Endothelial cell of umbilical vein (primary cell): Measurements from ENCODE around the gene ACOT7. TPM values are rescaled to one million over a fixed set of nuclear protein-coding genes. Genes with fewer than 3 reads are reported as not detected.

Source experiments
- BruUV-seq: library from RNA; stranded (reverse); fragments of 400-500 nt; replicated peaks from 2 replicates; lab custom pipeline; 2021; lab: Mats Ljungman, UMichigan
- CTCF ChIA-PET: fragments of 300-600, 350-600 bp; sonication (Branson Sonifier 250); formaldehyde crosslinking; loops from one replicate; lab custom pipeline; 2021; ENCODE audit warnings: antibody characterized with exemption, inconsistent platforms; lab: Charles Lee
- POLR2A ChIA-PET: fragments of 300-600, 350-600 bp; sonication (Branson Sonifier 250); formaldehyde crosslinking; loops from one replicate; lab custom pipeline; 2021; ENCODE audit warnings: antibody characterized with exemption, inconsistent platforms; lab: Charles Lee
- DNase-seq: peaks from one replicate; pipeline ENCODE4 v3.0.0-alpha.2; 2011; ENCODE audit warnings: low read depth, low spot score
- FAIRE-seq: peaks from 2 replicates; lab custom pipeline; 2011; peaks lifted over from hg19 to GRCh38; lab: Jason Lieb, UNC
- H2AFZ ChIP-seq: 2 replicates; pipeline ENCODE4 v1.6.0; 2012; ENCODE audit warnings: low read depth, low read length, control low read depth, inconsistent platforms
- H3K27ac ChIP-seq: 2 replicates; pipeline ENCODE4 v1.5.1; 2011; ENCODE audit warnings: low read depth, mild to moderate bottlenecking, control low read depth, low read length, moderate library complexity; ENCODE audit not compliant: insufficient read depth
- H3K27me3 ChIP-seq, 2 experiments: 2 replicates each; pipeline versions ENCODE4 v1.6.0 to v1.6.1; 2011; ENCODE audit warnings: low read length in 2 of 2, mixed read lengths in 1 of 2; ENCODE audit not compliant: control insufficient read depth in 2 of 2, insufficient read depth in 2 of 2
- H3K36me3 ChIP-seq, 2 experiments: 2 replicates in 1 of 2; 3 replicates in 1 of 2; pipeline ENCODE4 v1.5.1; 2011; ENCODE audit warnings: low read length in 2 of 2, mild to moderate bottlenecking in 1 of 2, moderate library complexity in 1 of 2; ENCODE audit not compliant: control insufficient read depth in 2 of 2, insufficient read depth in 2 of 2; ENCODE audit errors: extremely low read depth in 1 of 2
- H3K4me1 ChIP-seq: 3 replicates; pipeline ENCODE4 v1.5.1; 2011; ENCODE audit warnings: mild to moderate bottlenecking, low read length; ENCODE audit not compliant: control insufficient read depth, insufficient read depth; ENCODE audit errors: extremely low read depth
- H3K4me2 ChIP-seq: 2 replicates; pipeline ENCODE4 v1.6.1; 2011; ENCODE audit warnings: low read length, control low read depth, mixed read lengths; ENCODE audit not compliant: insufficient read depth
- H3K4me3 ChIP-seq, 3 experiments: fragments of 200-600 bp in 1 of 3; sonication (generic), shearing (Covaris generic) in 1 of 3; replicated peaks in 1 of 3; 2 replicates each; pipeline ENCODE4 v1.5.1; 2011 to 2016; ENCODE audit warnings: control low read depth in 3 of 3, low read length in 3 of 3, mild to moderate bottlenecking in 2 of 3, inconsistent platforms in 1 of 3, low read depth in 1 of 3, moderate library complexity in 1 of 3; ENCODE audit not compliant: insufficient read depth in 1 of 3
- H3K79me2 ChIP-seq: 2 replicates; pipeline ENCODE4 v1.6.0; 2012; ENCODE audit warnings: low read length, inconsistent platforms; ENCODE audit not compliant: control insufficient read depth, insufficient read depth
- H3K9ac ChIP-seq: replicated peaks from 2 replicates; pipeline ENCODE3; 2011; ENCODE audit warnings: low read length, control low read depth; ENCODE audit not compliant: insufficient read depth; ENCODE audit errors: extremely low read depth
- H3K9me1 ChIP-seq: replicated peaks from 3 replicates; pipeline ENCODE4 v1.6.0; 2011; ENCODE audit warnings: mild to moderate bottlenecking, low read length; ENCODE audit not compliant: control insufficient read depth, insufficient read depth; ENCODE audit errors: extremely low read depth
- H3K9me3 ChIP-seq: replicated peaks from 2 replicates; pipeline ENCODE4 v1.5.1; 2012; ENCODE audit warnings: low read length, inconsistent platforms; ENCODE audit not compliant: control insufficient read depth, insufficient read depth
- H4K20me1 ChIP-seq: replicated peaks from 2 replicates; pipeline ENCODE3; 2011; ENCODE audit warnings: mild to moderate bottlenecking, low read length; ENCODE audit not compliant: control insufficient read depth, insufficient read depth; ENCODE audit errors: extremely low read depth
- EZH2 ChIP-seq: IDR thresholded peaks from 2 replicates; pipeline ENCODE4 v1.6.1; 2012; ENCODE audit warnings: borderline replicate concordance, low read depth, mild to moderate bottlenecking, moderate library complexity, low read length, inconsistent platforms; ENCODE audit not compliant: severe bottlenecking
- FOS ChIP-seq: IDR thresholded peaks from 2 replicates; pipeline ENCODE4 v1.6.1; 2011; ENCODE audit warnings: mild to moderate bottlenecking, low read length, moderate library complexity, borderline replicate concordance; ENCODE audit not compliant: insufficient read depth
- GATA2 ChIP-seq: IDR thresholded peaks from 2 replicates; pipeline ENCODE4 v1.7.0; 2011; ENCODE audit warnings: low read depth, mild to moderate bottlenecking, moderate library complexity, mixed read lengths, low read length; ENCODE audit not compliant: insufficient read length, insufficient read depth
- JUN ChIP-seq: IDR thresholded peaks from 2 replicates; pipeline ENCODE4 v1.6.1; 2011; ENCODE audit warnings: borderline replicate concordance, low read depth; ENCODE audit not compliant: insufficient read length, insufficient read depth
- MYC ChIP-seq: IDR thresholded peaks from one replicate; pipeline ENCODE4 v1.6.1; 2011; ENCODE audit warnings: mild to moderate bottlenecking, low read depth, low read length
- POLR2A ChIP-seq: IDR thresholded peaks from 2 replicates; pipeline ENCODE4 v1.6.1; 2012; ENCODE audit warnings: low read depth, mild to moderate bottlenecking, control low read depth, low read length
- POLR2AphosphoS5 ChIP-seq: IDR thresholded peaks from 2 replicates; pipeline ENCODE4 v1.6.1; 2012; ENCODE audit warnings: low read depth, mild to moderate bottlenecking, control low read depth, low read length, moderate library complexity; ENCODE audit not compliant: insufficient read depth
- dilution Hi-C: fragments of 300-500 bp; cut with MboI; formaldehyde crosslinking; loops from one replicate; pipeline ENCODE4 v1.15.0; 2019; ENCODE audit warnings: low sequenced_read_pairs; ENCODE audit not compliant: extremely low pct_ligation_motif_present
- intact Hi-C: fragments of 100-400 bp; cut with micrococcal nuclease; formaldehyde crosslinking; loops from one replicate; pipeline ENCODE4 v1.10.0; 2022
- polyA plus RNA-seq, 4 experiments: library from polyadenylated mRNA; depleted of rRNA in 3 of 4; stranded (reverse) in 3 of 4; unstranded in 1 of 4; fragments of >200 nt; gene quantifications; 2 replicates each; pipeline versions ENCODE4 v1.2.1 to v1.2.3, GENCODE V29; 2011 to 2012; ENCODE audit warnings: missing spikeins in 1 of 4
- total RNA-seq: library from RNA; stranded (reverse); gene quantifications from 2 replicates; pipeline ENCODE4 v1.2.3, GENCODE V29; 2021
- TF ChIP-seq, protein P1 (sequence below), 2 donors: IDR thresholded peaks; 1 replicate in 1 of 2; 2 replicates in 1 of 2; pipeline ENCODE4 v1.5.1; 2011; ENCODE audit warnings: low read length in 2 of 2, mild to moderate bottlenecking in 2 of 2, moderate library complexity in 2 of 2, control low read depth in 1 of 2, inconsistent platforms in 1 of 2, low read depth in 1 of 2; ENCODE audit not compliant: insufficient read depth in 1 of 2; ENCODE audit errors: extremely low read depth in 1 of 2
- TF ChIP-seq, protein P2 (sequence below): IDR thresholded peaks from 2 replicates; pipeline ENCODE4 v1.6.1; 2011; ENCODE audit not compliant: insufficient read depth, insufficient read length

The ACOT7 gene
- total and polyA plus RNA-seq, 2 donors (not counting 3 experiments of a cell fraction or from before 2014, with no cell fraction given), result 69.4 to 105 TPM

DNA sequence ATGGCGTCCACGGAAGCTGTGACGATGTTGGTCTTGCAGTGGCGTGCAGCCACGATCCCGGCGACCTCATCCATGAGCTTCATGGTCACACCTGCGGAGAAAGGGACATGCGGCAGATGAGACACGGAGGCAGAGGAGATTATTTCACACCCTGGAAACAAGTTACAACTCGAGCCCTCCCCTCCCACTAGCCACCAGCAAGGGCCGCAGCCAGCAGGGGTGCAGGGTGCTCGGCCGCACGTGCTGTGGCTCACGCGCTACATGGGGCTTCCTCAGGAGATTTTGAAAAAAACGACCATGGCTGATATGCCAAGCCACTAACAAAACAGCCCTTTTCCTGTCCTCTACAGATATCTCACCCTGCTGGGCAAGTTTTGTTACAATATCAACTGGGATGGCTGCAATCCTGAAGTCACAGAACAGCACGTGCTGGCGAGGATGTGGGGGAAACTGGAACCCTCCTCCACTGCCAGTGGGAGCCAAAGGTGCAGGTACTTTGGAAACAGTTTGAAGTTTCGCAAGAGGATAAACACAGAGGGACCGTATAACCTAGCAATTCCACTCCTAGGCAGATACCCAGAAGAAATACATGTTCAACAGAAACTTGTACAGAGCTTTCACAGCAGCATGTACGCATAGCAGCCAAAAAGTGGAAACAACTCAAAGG is 98.5 kb downstream of the ACOT7 start:
- H3K4me3 ChIP-seq, result no peak overlapping the region
- ChIA-PET POLR2A (no interaction called here), CTCF (interaction anchor here (0.7 kb wide), 1 partner anchor 21 kb away, joined by 3 read pairs; no protein-coding TSS in a partner anchor)
- no TSS peak for BruUV-seq
- H3K4me1 ChIP-seq, result no peaks in the 10 kb centered on the region
- H3K79me2 ChIP-seq, result no peaks in the 10 kb centered on the region
- no peak overlapping the region for H2AFZ ChIP-seq
- no peak overlapping the region for H3K27ac ChIP-seq
- FAIRE-seq, result no peak
- H3K27me3 ChIP-seq, result no peaks in the 10 kb centered on the region
- no peak for DNase-seq
- no peaks in the 10 kb centered on the region for H3K36me3 ChIP-seq
- H3K9ac ChIP-seq, result no peak overlapping the region
- no peaks in the 10 kb centered on the region for H3K9me3 ChIP-seq
- TF ChIP-seq POLR2AphosphoS5 (no peak), POLR2A (no peak), JUN (no peak), FOS (no peak), MYC (no peak), EZH2 (no peak), GATA2 (no peak)
- TF ChIP-seq, protein P1, sequence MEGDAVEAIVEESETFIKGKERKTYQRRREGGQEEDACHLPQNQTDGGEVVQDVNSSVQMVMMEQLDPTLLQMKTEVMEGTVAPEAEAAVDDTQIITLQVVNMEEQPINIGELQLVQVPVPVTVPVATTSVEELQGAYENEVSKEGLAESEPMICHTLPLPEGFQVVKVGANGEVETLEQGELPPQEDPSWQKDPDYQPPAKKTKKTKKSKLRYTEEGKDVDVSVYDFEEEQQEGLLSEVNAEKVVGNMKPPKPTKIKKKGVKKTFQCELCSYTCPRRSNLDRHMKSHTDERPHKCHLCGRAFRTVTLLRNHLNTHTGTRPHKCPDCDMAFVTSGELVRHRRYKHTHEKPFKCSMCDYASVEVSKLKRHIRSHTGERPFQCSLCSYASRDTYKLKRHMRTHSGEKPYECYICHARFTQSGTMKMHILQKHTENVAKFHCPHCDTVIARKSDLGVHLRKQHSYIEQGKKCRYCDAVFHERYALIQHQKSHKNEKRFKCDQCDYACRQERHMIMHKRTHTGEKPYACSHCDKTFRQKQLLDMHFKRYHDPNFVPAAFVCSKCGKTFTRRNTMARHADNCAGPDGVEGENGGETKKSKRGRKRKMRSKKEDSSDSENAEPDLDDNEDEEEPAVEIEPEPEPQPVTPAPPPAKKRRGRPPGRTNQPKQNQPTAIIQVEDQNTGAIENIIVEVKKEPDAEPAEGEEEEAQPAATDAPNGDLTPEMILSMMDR (IDR thresholded peaks at IDR 0.05; ENCODE audit: extremely low read depth in 1 of 2, insufficient read depth in 1 of 2, low read depth in 1 of 2, low read length in 2 of 2), result no peak
- TF ChIP-seq, protein P2, sequence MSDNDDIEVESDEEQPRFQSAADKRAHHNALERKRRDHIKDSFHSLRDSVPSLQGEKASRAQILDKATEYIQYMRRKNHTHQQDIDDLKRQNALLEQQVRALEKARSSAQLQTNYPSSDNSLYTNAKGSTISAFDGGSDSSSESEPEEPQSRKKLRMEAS, result no peak
- dilution Hi-C loops, result no loop called here
- H3K9me1 ChIP-seq, result no peaks in the 10 kb centered on the region
- H4K20me1 ChIP-seq, result no peaks in the 10 kb centered on the region
- no peak overlapping the region for H3K4me2 ChIP-seq
- intact Hi-C loops, result no loop called here
